ENCODE data around the gene GPR17. TPM values are rescaled to one million over a fixed set of nuclear protein-coding genes. Genes with fewer than 3 reads are reported as not detected.

The GPR17 gene
- total RNA-seq (under 1 TPM in 1 of 2 donors, not detected in 1; 0.14 TPM), polyA plus RNA-seq (under 1 TPM; 0.03 to 0.07 TPM)

- Histone ChIP-seq H3K36me3 (ENCODE audit: control insufficient read depth in 4 of 4, insufficient read depth in 3 of 4, low read depth in 1 of 4, low read length in 3 of 4) (no peaks in the 10 kb centered on the region), H3K4me1 (ENCODE audit: control insufficient read depth in 4 of 4, insufficient read depth in 4 of 4, low read length in 3 of 4) (peaks cover 6 to 33% (median 15%) of the 10 kb centered on the region in 4 donors), H3K27ac (ENCODE audit: low read depth in 1 of 2, low read length in 2 of 2) (no peak within 1 kb of the TSS), H3K4me3 (ENCODE audit: low read depth in 1 of 3, low read length in 3 of 3) (no peak within 1 kb of the TSS), H3K27me3 (ENCODE audit: control insufficient read depth in 4 of 4, insufficient read depth in 4 of 4, low read length in 3 of 4) (no peaks in the 10 kb centered on the region), H3K9ac (ENCODE audit: low read depth in 1 of 2, low read length in 2 of 2) (no peak within 1 kb of the TSS), H3K9me3 (ENCODE audit: control insufficient read depth in 4 of 4, low read length in 3 of 4) (no peaks in the 10 kb centered on the region)
- no peak for DNase-seq (ENCODE audit: low spot score)
- WGBS: 90% methylated on average over 37 of the region's 37 CpGs
- TF ChIP-seq MAX (IDR thresholded peaks at IDR 0.05) (no peak), ZBTB33 (IDR thresholded peaks at IDR 0.05) (no peak), YY1 (IDR thresholded peaks at IDR 0.05) (no peak), RAD21 (IDR thresholded peaks at IDR 0.05) (no peak)
Observed at GRCh38 chr2:127645395-127646291, at the start of gene GPR17. Gene GPR17 (plus strand): TSS chr2:127646153. CDS start chr2:127650736, 4,583 bp downstream.

GRCh38 chr2:127596311-127597045 is 49.5 kb upstream of the GPR17 start:
- Histone ChIP-seq H3K27me3 (ENCODE audit: control insufficient read depth in 4 of 4, insufficient read depth in 4 of 4, low read length in 3 of 4) (no peaks in the 10 kb centered on the region), H3K4me1 (ENCODE audit: control insufficient read depth in 4 of 4, insufficient read depth in 4 of 4, low read length in 3 of 4) (no peaks in the 10 kb centered on the region), H3K9ac (ENCODE audit: low read depth in 1 of 2, low read length in 2 of 2) (no peak overlapping the region), H3K9me3 (ENCODE audit: control insufficient read depth in 4 of 4, low read length in 3 of 4) (no peaks in the 10 kb centered on the region), H3K27ac (ENCODE audit: low read depth in 1 of 2, low read length in 2 of 2) (no peak overlapping the region), H3K36me3 (ENCODE audit: control insufficient read depth in 4 of 4, insufficient read depth in 3 of 4, low read depth in 1 of 4, low read length in 3 of 4) (no peaks in the 10 kb centered on the region), H3K4me3 (ENCODE audit: low read depth in 1 of 3, low read length in 3 of 3) (no peak overlapping the region)
- TF ChIP-seq FOXA1 (IDR thresholded peaks at IDR 0.05) (no peak), JUND (IDR thresholded peaks at IDR 0.05) (no peak), ATF3 (IDR thresholded peaks at IDR 0.05) (no peak), RXRA (IDR thresholded peaks at IDR 0.05) (no peak), HNF4A (conservative IDR thresholded peaks at IDR 0.05) (no peak), HNF4G (IDR thresholded peaks at IDR 0.05) (no peak), ZBTB33 (IDR thresholded peaks at IDR 0.05) (no peak), EGR1 (IDR thresholded peaks at IDR 0.05; ENCODE audit: low read depth in 2 of 2) (no peak), GABPA (IDR thresholded peaks at IDR 0.05 in 1 of 2, conservative IDR thresholded peaks at IDR 0.05 in 1 of 2) (no peak), TAF1 (conservative IDR thresholded peaks at IDR 0.05) (no peak), SP1 (IDR thresholded peaks at IDR 0.05) (no peak), REST (IDR thresholded peaks at IDR 0.05) (no peak), NR2F2 (IDR thresholded peaks at IDR 0.05) (no peak), MAX (IDR thresholded peaks at IDR 0.05) (no peak), RAD21 (IDR thresholded peaks at IDR 0.05) (no peak), YY1 (IDR thresholded peaks at IDR 0.05) (no peak)
- 95% methylated on average over 14 of the region's 14 CpGs for WGBS
- DNase-seq (ENCODE audit: low spot score): no peak

All from liver (tissue), 9 donors.